Kidney epithelial cell (primary cell): ENCODE results near the gene UBE2G1. TPM values are rescaled to one million over a fixed set of nuclear protein-coding genes. Genes with fewer than 3 reads are reported as not detected.

Experiments
- DNase-seq: peaks from one replicate; pipeline ENCODE4 v3.0.0-alpha.2; 2010; ENCODE audit warnings: low read depth
- H3K27me3 ChIP-seq: 2 replicates; pipeline ENCODE4 v1.6.0; 2011; ENCODE audit warnings: low read length; ENCODE audit not compliant: control insufficient read depth, insufficient read depth
- H3K36me3 ChIP-seq: 2 replicates; pipeline ENCODE4 v1.5.1; 2011; ENCODE audit warnings: low read length; ENCODE audit not compliant: control insufficient read depth, insufficient read depth
- H3K4me3 ChIP-seq: 2 replicates; pipeline ENCODE4 v1.5.1; 2011; ENCODE audit warnings: low read depth, mild to moderate bottlenecking, control low read depth, low read length
- CTCF ChIP-seq: IDR thresholded peaks from 2 replicates; pipeline ENCODE4 v1.5.1; 2011; ENCODE audit warnings: mild to moderate bottlenecking, moderate library complexity, low read length, control low read depth, inconsistent platforms; ENCODE audit not compliant: insufficient read depth, poor library complexity, severe bottlenecking
- total RNA-seq: library from RNA; depleted of rRNA; stranded (reverse); fragments of >200 nt; gene quantifications from 2 replicates; pipeline ENCODE4 v1.2.3, GENCODE V29; 2015

UBE2G1 gene
- total RNA-seq, 1 donor from 2014 or later, result 57.3 TPM

DNA sequence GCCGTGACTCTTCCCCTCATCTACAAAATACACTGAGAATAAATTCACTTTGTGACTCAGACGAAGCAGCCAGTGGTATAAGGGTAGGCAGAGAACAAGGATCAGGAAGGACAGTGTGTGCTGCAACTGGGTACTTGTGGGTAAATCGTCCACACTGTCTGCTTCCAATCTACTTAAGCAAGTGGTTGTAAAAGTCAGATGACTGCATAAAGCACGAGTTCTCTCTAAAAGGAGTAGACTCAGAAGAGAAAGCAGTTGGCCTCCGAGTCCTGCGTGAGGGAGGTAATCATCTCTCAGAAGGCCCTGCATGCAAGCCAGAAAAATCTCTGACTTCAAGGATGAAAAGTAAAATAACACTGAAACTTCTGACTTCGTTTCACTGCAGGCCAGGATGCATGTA lies 145.8 kb downstream of the UBE2G1 start:
- no peak for DNase-seq
- no peaks in the 10 kb centered on the region for H3K36me3 ChIP-seq
- no peak for TF ChIP-seq CTCF
- H3K4me3 ChIP-seq, result no peak overlapping the region
- no peaks in the 10 kb centered on the region for H3K27me3 ChIP-seq

Other genes starting within 250 kb of the UBE2G1 start
- gene ZZEF1, start 223.6 kb downstream of the UBE2G1 start, total RNA-seq, result 33.9 and 40.0 TPM in 2 replicates
- 18.2 and 21.0 TPM in 2 replicates for gene CYB5D2, start 223.5 kb downstream of the UBE2G1 start, total RNA-seq
- gene ANKFY1, start 102.7 kb downstream of the UBE2G1 start, total RNA-seq, result 31.5 and 39.4 TPM in 2 replicates
- 0.58 and 0.89 TPM in 2 replicates for gene SPNS3, start 67.3 kb upstream of the UBE2G1 start, total RNA-seq
- gene SPNS2, start 132.2 kb upstream of the UBE2G1 start, total RNA-seq, result 47.3 and 53.1 TPM in 2 replicates
- gene MYBBP1A, start 188.7 kb upstream of the UBE2G1 start, total RNA-seq, result 92.0 and 103 TPM in 2 replicates
- 0.07 and 0.38 TPM in 2 replicates for gene GGT6, start 193.9 kb upstream of the UBE2G1 start, total RNA-seq
- 0.14 and 0.46 TPM in 2 replicates for gene SMTNL2, start 217.9 kb upstream of the UBE2G1 start, total RNA-seq